Psoas muscle (tissue), 8 donors: ENCODE measurements around the gene SRPK2. TPM values are rescaled to one million over a fixed set of nuclear protein-coding genes. Genes with fewer than 3 reads are reported as not detected.
"Not testable (repeated sequence)": the region's sequence is repeated elsewhere in the genome, so short reads cannot be mapped to it uniquely, and the experiment has no call there.

Experiments used
- ATAC-seq, 4 donors: fragments of 200-7000 bp; cut with Tn5 transposase; one replicate each; pipeline ENCODE4 v1.9.1; 2020; ENCODE audit warnings: moderate library complexity in 3 of 4, mild to moderate bottlenecking in 2 of 4
- DNase-seq, 2 donors: peaks; one replicate each; pipeline ENCODE4 v3.0.0-alpha.2; 2020
- H3K27ac ChIP-seq: fragments of 200-600 bp; one replicate; pipeline ENCODE4 v1.8.0; 2022
- H3K27me3 ChIP-seq, 3 donors: fragments of 200-600 bp in 1 of 3; one replicate each; pipeline versions ENCODE4 v1.6.1 to v1.8.0; 2013 to 2022; ENCODE audit warnings: low read length in 2 of 3, mild to moderate bottlenecking in 2 of 3, moderate library complexity in 1 of 3; ENCODE audit not compliant: insufficient read depth in 3 of 3
- H3K36me3 ChIP-seq, 2 donors: fragments of 200-600 bp in 1 of 2; one replicate each; pipeline versions ENCODE4 v1.6.1 to v1.8.0; 2013 to 2022; ENCODE audit warnings: low read depth in 1 of 2, mild to moderate bottlenecking in 1 of 2, moderate library complexity in 1 of 2; ENCODE audit not compliant: insufficient read depth in 1 of 2
- H3K4me1 ChIP-seq: fragments of 200-600 bp; one replicate; pipeline ENCODE4 v1.8.0; 2022
- H3K4me3 ChIP-seq: fragments of 200-600 bp; one replicate; pipeline ENCODE4 v1.8.0; 2022; ENCODE audit warnings: mild to moderate bottlenecking
- H3K9me3 ChIP-seq: fragments of 200-600 bp; one replicate; pipeline ENCODE4 v1.8.0; 2022
- CTCF ChIP-seq: fragments of 200-600 bp; IDR thresholded peaks from one replicate; pipeline ENCODE4 v1.8.0; 2022; ENCODE audit warnings: antibody characterized with exemption
- WGBS, 3 donors: extraction: QIAGEN DNeasy Blood & Tissue Kit; methylation state at CpG; one replicate each; pipeline versions ENCODE4 v1.1.6 to v1.1.7; 2013; 5-methylcytosine and 5-hydroxymethylcytosine counted together
- intact Hi-C, 2 donors: fragments of 100-400 bp; cut with DNase I; formaldehyde crosslinking; loops; one replicate each; pipeline versions ENCODE4 v1.11.0 to v1.14.2; 2022
- polyA plus RNA-seq, 3 donors: library from polyadenylated mRNA; stranded (reverse); fragments of 200-250 nt; gene quantifications; one replicate each; pipeline ENCODE4 v1.2.3, GENCODE V29; 2013
- total RNA-seq, 4 donors: library from RNA; stranded (reverse); fragmentation: NEBNext Ultra II Directional in 2 of 4; extraction: Animal tissue kit (Norgen Biotek cat#: 25700) in 2 of 4; gene quantifications; one replicate each; pipeline versions ENCODE4 v1.2.1 to v1.2.4, GENCODE V29; 2021 to 2023
- donor health status: healthy with polysubstance abuse.
- donor health status: DM: no; HTN: no; CAD: no; lungs with moderate emphysema.
- donor health status: Bipolar disorder and iron deficiency.
- donor health status: healthy.
- donor health status: DM: yes; HTN: yes; CAD: no.
- donor health status: DM: no; HTN: no; CAD: no.
- donor health status: DM: no; HTN: no; CAD: no.
- donor health status: DM: yes; HTN: yes; CAD: no.

The SRPK2 gene
- total and polyA plus RNA-seq, 7 donors, result 12.7 to 51.3 (median 33.2) TPM

- DNase-seq (no peak), ATAC-seq (no peak)
- intact Hi-C loops, result loop anchor here in 1 of 2 donors (10.0 kb wide), 1 partner anchor 282 kb away; no protein-coding TSS in a partner anchor
- Histone ChIP-seq H3K4me3 (peak overlapping the region; percentile 73), H3K27me3 (no peaks in the 10 kb centered on the region), H3K27ac (peak overlapping the region; percentile 90), H3K9me3 (no peaks in the 10 kb centered on the region), H3K36me3 (no peaks in the 10 kb centered on the region), H3K4me1 (peaks cover 27% of the 10 kb centered on the region)
- no peak for TF ChIP-seq CTCF
- WGBS, 3 donors, result 11 to 23% (median 19%) methylated on average over 1 of the region's 1 CpG
Measured at GRCh38 chr7:105267244-105267643, 121.5 kb downstream of the SRPK2 start.

GRCh38 chr7:105264707-105265106, 124.0 kb downstream of the SRPK2 start:
- peaks cover 9% of the 10 kb centered on the region for H3K9me3 ChIP-seq
- H3K4me1 ChIP-seq, result peaks cover 38% of the 10 kb centered on the region
- no peak for ATAC-seq
- no peak for DNase-seq
- H3K27ac ChIP-seq, result no peak overlapping the region
- no peak for TF ChIP-seq CTCF
- no peaks in the 10 kb centered on the region for H3K27me3 ChIP-seq
- H3K36me3 ChIP-seq, result no peaks in the 10 kb centered on the region
- WGBS, 3 donors, result 90 to 100% (median 94%) methylated on average over 1 of the region's 1 CpG
- no peak overlapping the region for H3K4me3 ChIP-seq
- intact Hi-C loops, result loop anchor here in 1 of 2 donors (10.0 kb wide), 1 partner anchor 280 kb away; no protein-coding TSS in a partner anchor

GRCh38 chr7:105261689-105262088, 127.0 kb downstream of the SRPK2 start:
- ATAC-seq (peak; percentile 98 to 99 (median 98)), DNase-seq (no peak)
- Histone ChIP-seq H3K27ac (peak overlapping the region; percentile 84), H3K4me3 (no peak overlapping the region), H3K9me3 (peaks cover 9% of the 10 kb centered on the region), H3K4me1 (peaks cover 42% of the 10 kb centered on the region), H3K27me3 (no peaks in the 10 kb centered on the region), H3K36me3 (no peaks in the 10 kb centered on the region)
- intact Hi-C loops, result loop anchor here in 1 of 2 donors (10.0 kb wide), 1 partner anchor 277 kb away; no protein-coding TSS in a partner anchor
- 19 to 34% (median 20%) methylated on average over 2 of the region's 2 CpGs for WGBS, 3 donors
- no peak for TF ChIP-seq CTCF

- H3K27me3 ChIP-seq, H3K4me3 ChIP-seq, ATAC-seq, DNase-seq, H3K27ac ChIP-seq, H3K36me3 ChIP-seq, H3K9me3 ChIP-seq: not testable (repeated sequence)
- 98 to 100% (median 98%) methylated on average over 2 of the region's 2 CpGs for WGBS, 3 donors
- intact Hi-C loops, result loop anchor here in 1 of 2 donors (10.0 kb wide), 1 partner anchor 276 kb away; no protein-coding TSS in a partner anchor
- H3K4me1 ChIP-seq, result peaks cover 30% of the 10 kb centered on the region
Measured at GRCh38 chr7:105260201-105260871, 128.4 kb downstream of the SRPK2 start.

- intact Hi-C loops, H3K4me3 ChIP-seq, H3K27me3 ChIP-seq, ATAC-seq, DNase-seq, H3K36me3 ChIP-seq, H3K9me3 ChIP-seq, H3K27ac ChIP-seq: not testable (repeated sequence)
- peaks cover 29% of the 10 kb centered on the region for H3K4me1 ChIP-seq
Measured at GRCh38 chr7:105258919-105259318, 129.8 kb downstream of the SRPK2 start.
